ENCODE measurements around the gene EDEM1.

The EDEM1 gene

GRCh38 chr3:5201536-5201935 lies 14.0 kb downstream of the EDEM1 start:
- TF ChIP-seq CTCF (IDR thresholded peaks at IDR 0.05; ENCODE audit: low read depth, low read length), result no peak
- no peak for DNase-seq (ENCODE audit: extremely low read depth, low read depth)

GRCh38 chr3:5202222-5202621 lies 14.7 kb downstream of the EDEM1 start:
- TF ChIP-seq CTCF (IDR thresholded peaks at IDR 0.05; ENCODE audit: low read depth, low read length), result no peak
- DNase-seq (ENCODE audit: extremely low read depth, low read depth), result no peak

- DNase-seq (ENCODE audit: extremely low read depth, low read depth), result no peak
- TF ChIP-seq CTCF (IDR thresholded peaks at IDR 0.05; ENCODE audit: low read depth, low read length), result no peak
Observed at GRCh38 chr3:5205165-5205941, 17.8 kb downstream of the EDEM1 start.

GRCh38 chr3:5210926-5211325 lies 23.4 kb downstream of the EDEM1 start:
- no peak for TF ChIP-seq CTCF (IDR thresholded peaks at IDR 0.05; ENCODE audit: low read depth, low read length)
- no peak for DNase-seq (ENCODE audit: extremely low read depth, low read depth)

GRCh38 chr3:5212628-5213573 lies 25.4 kb downstream of the EDEM1 start:
- TF ChIP-seq CTCF (IDR thresholded peaks at IDR 0.05; ENCODE audit: low read depth, low read length), result no peak
- DNase-seq (ENCODE audit: extremely low read depth, low read depth), result no peak

- no peak for TF ChIP-seq CTCF (IDR thresholded peaks at IDR 0.05; ENCODE audit: low read depth, low read length)
- no peak for DNase-seq (ENCODE audit: extremely low read depth, low read depth)
Observed at GRCh38 chr3:5213574-5213966, 26.1 kb downstream of the EDEM1 start.

GRCh38 chr3:5214352-5214751 lies 26.8 kb downstream of the EDEM1 start:
- no peak for DNase-seq (ENCODE audit: extremely low read depth, low read depth)
- TF ChIP-seq CTCF (IDR thresholded peaks at IDR 0.05; ENCODE audit: low read depth, low read length), result no peak
